T-helper 1 cell treated with Interleukin-12 subunit alpha and Interleukin-12 subunit beta and Interleukin-4 antibody, amounts not matched to agents 30 ng/mL and 1 ng/mL, for 36 hours (primary cell): ENCODE measurements around the gene TEP1. TPM values are rescaled to one million over a fixed set of nuclear protein-coding genes. Genes with fewer than 3 reads are reported as not detected.
"Not testable (repeated sequence)": the region's sequence is repeated elsewhere in the genome, so short reads cannot be mapped to it uniquely, and the experiment has no call there.

ENCODE experiments used
- intact Hi-C: fragments of 100-400 bp; cut with micrococcal nuclease; formaldehyde crosslinking; loops from one replicate; pipeline ENCODE4 v1.15.1; 2024
- total RNA-seq: library from RNA; stranded (reverse); gene quantifications from 2 replicates; pipeline ENCODE4 v1.2.3, GENCODE V29; 2022

The TEP1 gene
- total RNA-seq, 1 donor from 2014 or later, result 45.9 TPM

DNA sequence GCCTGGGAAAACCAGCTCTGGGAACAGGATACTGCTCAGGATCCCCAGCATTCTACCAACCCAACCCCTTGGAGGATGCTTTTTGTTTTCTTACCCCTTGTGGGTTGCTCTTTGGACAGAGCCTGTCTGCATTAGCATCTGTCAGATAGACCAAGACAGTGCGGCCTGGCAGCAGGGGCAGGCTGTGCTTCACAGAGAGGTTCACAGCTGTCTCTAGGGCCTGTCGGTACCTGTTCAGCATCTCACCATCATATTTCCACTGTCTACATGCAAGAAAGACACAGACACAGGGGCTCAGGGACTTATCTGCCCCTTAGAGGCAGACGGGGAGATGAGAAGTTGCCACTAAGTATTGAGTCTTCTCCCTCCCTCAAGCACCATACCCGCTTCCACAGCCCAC, 21.8 kb downstream of the TEP1 start:
- intact Hi-C loops, result no loop called here

DNA sequence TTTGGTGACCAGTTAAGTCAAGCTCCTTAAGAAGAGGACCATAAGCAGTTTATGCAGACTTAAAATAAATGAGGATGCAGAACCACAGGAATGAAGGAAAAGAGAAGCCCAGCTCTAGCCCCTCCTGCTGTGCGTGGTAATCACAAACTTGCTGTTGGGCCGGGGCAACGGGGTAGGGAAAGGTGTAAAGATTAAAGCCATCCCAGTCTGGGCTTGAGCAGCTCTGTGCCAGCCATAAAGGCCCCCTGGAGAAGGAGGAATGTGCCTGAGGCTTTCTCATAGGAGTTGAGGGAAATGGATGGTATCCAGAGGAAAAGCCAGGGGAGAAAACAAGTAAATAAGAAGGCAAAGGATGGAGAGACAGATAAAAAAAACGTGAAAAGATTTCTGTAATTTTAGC, 25.1 kb downstream of the TEP1 start:
- intact Hi-C loops, result no loop called here

DNA sequence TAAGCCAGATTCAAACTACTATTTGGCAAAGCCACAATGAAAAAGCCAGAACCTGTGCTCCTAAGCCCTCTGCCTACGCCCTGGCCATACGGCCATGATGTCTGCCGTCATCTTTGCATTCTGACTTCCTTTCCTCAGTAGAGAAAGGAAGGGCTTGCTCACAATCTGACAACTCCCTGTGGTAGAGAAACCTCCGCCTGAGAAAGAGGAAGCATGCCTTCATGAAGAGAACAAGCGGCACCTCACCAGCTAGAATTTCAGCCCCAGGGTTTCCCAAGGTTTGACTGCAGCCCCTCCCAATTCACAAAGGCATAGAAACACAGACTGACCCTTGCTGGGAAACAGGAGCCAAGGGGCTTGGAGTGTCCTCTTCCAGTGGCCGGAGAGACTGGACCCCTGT, 25.7 kb downstream of the TEP1 start:
- intact Hi-C loops, result no loop called here

DNA sequence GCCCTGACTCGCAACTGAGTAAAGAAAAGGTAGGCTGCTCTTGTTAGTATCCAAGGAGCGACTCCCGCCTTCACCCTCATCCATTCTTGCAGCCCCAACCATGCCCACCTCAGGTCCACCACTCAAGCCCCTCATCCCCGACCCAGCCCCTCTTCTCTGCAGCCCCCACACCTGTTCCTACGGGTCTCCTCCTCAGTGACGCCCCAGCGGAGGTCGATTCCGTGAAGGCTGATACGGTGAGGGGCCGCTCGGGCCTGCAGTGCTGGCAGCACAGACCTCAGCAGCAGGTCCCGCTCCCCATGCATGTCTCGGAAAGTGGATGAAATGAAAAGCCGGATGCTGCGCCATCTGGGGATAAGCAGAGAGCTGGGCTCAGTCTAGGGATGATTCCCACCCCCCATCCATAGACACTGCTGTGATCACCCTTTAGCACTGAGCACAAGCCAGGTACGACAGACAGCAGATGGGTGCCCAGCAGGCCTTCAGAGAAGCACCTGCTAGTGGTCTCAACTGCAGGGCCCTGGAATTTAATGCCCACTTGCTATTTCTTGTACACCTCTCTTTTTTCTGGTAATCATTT, 26.9 kb downstream of the TEP1 start:
- intact Hi-C loops, result no loop called here

DNA sequence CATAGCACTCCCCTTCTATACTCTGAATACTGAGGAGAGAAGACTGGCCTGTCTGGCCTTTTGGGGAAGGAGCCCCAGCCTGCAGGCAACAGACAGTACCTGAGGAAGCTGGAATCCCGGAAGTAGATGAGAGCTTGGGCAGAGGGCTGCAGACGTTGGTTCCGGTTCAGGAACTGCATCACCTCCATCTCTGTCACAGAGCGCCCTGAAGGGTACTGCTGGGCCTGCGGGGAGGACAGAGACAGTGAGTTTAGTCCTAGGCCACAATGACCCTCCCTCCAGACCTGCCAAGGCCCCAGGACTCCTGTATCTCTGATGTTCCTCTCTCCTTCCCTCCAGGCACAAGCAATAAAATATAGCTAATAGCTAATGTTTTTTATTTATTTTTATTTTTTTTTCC, 28.4 kb downstream of the TEP1 start:
- intact Hi-C loops, result no loop called here

DNA sequence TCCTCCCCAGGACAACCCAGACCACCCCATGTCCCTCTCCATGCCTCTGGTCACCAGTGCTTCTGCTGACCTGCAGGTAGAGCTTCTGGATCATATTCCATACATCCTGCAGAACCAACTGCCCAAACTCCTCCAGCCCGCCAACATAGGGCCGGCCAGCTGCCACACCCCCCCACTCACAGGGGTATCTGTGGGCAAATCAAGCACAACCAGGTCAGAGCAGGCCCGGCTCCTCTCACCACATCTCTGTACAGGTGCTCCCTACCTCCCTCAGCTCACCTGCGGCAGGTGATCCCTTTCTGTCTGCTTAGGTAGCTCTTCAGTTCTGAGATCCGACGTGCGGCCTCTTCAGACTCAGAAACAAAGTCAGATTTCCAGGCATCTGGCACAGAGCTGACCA, 29.0 kb downstream of the TEP1 start:
- intact Hi-C loops, result no loop called here

DNA sequence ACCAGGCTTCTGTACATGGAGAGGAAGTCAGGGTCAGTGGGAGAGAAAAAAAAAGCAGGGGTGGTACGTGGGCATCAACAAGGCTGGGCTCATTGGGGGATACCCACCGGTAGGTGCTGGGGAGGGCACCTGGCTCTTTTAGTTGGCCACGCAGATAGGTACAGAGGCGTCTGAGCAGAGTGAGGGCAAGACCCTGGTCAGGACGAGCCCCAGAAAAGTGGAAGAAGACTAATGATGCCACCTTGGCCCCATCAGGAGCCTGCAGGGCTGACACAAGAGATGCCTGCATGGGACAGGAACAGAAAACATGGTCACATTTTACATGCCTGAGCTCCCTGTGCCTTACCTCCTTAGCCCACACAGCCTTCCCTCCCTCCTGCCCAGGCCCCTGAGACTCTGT, 29.7 kb downstream of the TEP1 start:
- intact Hi-C loops, result no loop called here

DNA sequence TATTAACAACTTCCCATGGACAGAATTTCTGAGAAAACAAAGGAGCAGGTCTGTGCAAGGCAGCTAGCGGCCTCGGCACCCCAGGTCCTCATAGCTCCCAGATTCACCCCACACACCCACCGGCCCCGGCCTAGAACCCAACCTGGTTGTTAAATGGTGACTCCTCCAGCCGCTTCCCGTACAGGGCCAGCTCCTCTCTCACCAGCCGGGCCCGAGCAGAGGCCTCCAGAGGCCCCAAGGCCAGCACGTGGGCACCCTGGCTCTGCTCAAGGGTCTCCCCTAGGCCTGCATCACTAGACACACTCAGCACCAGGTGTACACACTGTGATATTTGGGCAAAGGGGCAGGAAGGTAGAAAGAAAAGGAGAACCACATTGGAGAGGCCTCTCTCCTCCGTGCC, 30.3 kb downstream of the TEP1 start:
- intact Hi-C loops, result no loop called here

DNA sequence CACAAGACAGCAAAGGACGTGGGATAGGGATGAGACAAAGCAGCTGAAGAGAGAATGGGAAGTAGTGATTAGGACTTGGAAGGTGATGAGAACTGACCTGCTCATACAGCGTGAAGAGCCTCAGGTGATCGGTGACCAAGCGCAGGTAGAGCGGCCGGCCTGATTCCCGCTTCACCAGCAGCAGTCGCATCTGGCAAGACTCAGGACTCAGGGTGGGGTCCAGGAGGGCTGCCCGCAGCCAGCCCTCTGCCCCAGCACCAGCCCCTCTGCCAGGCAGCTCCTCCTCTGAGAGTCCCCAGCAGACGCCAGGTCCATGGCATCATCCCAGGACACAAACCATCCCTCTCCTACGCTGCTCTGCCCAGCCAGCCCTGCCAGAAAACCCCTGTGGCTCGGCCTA, 30.8 kb downstream of the TEP1 start:
- intact Hi-C loops, result no loop called here

DNA sequence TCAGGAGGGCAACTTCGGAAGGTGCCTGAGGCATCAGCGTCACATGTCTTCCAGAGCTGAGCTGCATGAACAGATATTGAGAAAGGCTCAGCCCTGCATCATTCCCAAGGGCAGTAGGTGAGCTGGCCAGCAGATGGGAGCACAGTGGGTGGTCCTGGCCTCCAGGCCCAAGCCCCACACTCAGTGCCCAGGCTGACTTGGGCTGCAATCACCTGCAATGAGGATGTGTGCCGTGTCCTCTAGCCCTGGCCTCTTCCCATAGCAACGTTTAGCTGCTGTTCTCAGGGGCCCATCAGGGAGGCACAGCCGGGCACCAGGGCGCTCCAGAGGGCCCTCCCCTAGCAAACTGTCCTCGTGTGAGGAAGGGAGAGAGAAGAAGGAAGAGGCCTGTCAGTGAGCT, 32.0 kb downstream of the TEP1 start:
- intact Hi-C loops, result no loop called here

DNA sequence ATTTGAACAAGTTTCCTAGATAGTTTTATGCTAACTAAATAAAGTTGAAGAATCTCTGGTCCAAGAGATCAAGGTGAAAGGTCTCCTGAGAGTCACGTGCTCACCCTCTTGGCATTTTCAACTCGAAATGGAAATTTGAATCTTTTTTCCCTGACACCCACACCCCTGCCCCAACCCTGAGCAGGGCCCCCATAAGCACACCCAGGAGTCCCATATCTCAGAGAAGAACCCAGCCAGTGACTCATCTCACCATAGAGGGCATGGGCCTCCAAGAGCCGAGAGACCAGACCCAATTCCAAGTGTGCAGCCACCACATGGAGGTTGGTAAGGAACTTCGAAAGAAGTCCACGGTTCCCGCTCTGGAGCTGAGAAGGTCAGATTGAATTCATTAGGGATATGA, 32.6 kb downstream of the TEP1 start:
- intact Hi-C loops, result no loop called here

DNA sequence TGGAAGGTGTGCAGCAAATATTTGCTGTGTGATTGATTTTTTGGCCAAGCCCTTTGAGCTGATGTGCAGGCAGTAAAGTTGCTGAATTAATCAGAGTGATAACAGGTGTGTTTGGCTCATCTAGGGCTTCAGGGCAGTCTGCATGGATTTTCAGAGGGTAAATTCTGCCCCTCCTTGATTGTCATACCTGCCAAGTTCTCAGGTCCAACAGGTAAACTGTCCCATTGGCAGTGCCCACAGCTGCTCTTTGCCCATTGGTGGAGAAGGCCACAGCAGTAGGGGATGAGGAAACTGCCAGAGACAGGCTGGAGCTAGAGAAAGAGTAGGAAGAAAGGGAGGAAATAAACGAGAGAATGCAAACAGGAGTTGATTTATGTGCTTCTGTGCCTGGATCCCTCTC, 33.6 kb downstream of the TEP1 start:
- intact Hi-C loops, result no loop called here

DNA sequence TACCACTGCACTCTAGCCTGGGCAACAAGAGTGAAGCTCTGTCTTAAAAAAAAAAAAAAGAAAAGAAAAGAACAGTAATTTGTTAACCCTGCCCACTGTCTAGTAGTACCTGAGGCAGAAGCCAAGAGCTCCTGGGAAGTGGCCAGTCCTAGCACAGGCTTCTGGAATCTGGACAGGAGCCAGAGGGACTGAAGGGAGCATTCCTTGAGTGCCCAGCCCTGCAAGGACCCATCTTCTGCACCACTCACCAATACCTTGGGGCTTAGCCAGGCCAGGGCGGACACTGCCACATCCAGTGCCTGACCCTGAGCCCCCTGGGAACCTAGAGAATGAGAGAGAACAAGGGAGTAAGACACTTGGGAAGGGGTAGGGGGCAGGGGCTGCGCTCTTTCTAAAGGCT, 36.1 kb downstream of the TEP1 start:
- intact Hi-C loops, result no loop called here

DNA sequence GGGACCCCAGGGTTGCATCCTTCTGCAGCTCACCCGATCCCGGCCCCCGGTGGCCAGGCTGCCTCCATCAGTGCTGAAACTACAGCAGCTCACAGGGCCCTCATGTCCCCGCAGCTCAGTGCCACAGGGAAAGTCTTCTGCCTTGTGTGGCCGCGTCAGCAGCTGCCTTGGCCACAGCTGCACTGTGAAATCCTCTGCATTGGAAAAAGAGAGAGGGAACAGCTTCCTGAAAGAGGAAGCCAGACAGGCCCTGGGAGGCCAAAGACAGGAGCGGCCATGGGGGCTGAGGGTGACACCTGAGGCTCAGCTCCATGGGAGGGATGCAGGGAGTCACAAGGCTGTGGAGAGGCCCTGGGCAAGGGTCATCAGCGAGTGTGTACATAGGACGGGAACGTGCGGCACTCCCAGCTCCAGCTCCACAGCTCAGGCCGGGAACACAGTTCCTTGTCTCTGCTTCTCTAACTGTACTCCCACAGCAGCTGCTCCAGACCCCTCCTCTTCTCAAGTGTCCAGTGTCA, 37.2 kb downstream of the TEP1 start:
- intact Hi-C loops, result no loop called here

DNA sequence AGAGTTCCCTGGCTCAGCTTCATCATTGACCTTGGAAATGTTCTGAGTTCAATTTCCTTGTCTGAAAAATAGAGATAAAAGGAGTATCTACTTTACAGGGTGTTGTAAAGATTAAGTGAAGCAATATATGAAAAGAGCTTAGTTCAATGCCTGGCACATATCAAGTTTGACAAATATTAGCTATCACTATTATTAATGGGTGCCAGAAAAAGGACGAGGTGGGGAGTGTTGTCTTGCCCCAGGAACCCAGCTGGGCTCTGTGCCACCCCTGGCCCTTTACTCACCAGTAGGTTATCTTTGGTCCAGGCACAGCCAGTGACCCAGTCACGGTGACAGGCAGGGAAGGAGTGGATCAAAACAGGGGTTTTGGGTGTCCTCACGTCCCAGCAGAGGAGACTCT, 37.8 kb downstream of the TEP1 start:
- intact Hi-C loops, result no loop called here

DNA sequence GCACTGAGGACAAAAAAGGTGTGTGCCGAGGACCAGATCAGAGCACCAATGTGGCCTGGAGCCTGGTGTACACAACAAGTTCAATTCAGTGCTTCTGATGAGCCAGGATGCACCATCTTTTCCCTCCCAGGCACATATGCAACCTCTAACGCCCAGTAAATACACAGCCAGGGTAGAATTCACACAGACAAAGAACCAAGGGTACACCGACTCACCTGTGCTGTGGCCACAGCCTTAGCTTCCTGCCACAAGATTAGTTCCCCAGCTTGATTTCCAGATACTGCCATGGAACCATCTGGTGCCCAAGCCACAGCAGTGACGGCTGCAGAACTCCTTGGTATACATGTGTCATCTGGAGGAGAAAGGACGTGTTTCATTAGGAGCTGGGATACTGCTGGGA, 40.5 kb downstream of the TEP1 start:
- intact Hi-C loops, result no loop called here

DNA sequence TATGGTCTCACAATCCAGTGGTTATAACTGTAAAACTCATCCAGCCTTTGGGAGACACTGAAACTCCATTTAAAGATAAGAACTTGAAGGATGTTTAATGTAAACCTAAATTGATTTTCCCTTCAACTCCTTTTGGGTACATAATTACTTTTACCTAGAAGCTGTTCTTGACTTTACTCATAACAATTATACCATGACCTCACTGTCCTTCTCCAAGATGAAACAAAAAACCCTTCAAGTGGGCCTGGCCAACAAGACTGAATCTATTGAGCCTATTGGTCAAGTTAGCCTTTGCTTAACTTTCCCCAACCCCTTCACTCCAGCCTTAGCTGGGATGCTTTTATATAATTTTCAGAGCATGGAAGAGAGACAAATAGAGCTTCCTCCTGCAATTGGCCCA, 47.4 kb downstream of the TEP1 start:
- intact Hi-C loops, result no loop called here

DNA sequence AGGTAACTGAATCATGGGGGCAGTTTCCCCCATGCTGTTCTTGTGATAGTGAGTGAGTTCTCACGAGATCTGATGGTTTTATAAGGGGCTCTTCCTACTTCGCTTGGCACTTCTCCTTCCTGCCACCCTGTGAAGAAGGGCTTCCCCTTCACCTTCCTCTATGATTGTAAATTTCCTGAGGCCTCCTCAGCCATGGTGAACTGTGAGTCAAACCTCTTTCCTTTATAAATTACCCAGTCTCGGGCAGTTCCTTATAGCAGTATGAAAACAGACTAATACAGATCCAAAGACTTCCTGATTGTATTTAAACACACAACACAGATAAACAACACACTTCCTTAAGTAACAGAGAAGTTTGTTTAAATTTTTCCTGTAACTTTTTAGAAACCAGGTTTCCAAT, 54.8 kb downstream of the TEP1 start:
- intact Hi-C loops, result not testable (repeated sequence)

DNA sequence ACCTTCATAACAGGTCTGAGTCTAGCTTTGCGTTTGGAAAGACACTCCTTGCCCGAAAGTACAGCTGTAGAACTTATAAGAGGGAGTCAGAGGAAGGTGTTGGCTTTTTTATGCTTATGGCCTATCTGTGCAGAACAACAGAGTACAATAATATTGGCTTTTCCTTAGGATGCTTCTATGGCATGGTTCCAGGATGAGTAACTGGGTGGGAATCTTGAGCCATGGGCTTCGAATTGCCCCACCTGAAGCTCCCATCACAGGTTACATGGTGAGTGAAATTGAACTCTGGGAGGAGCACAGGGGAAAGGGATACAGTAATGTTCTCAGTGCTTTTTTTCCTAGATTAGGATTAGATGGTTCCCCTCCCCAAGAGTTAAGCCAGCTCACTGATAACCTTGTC, 56.9 kb downstream of the TEP1 start:
- intact Hi-C loops, result no loop called here

DNA sequence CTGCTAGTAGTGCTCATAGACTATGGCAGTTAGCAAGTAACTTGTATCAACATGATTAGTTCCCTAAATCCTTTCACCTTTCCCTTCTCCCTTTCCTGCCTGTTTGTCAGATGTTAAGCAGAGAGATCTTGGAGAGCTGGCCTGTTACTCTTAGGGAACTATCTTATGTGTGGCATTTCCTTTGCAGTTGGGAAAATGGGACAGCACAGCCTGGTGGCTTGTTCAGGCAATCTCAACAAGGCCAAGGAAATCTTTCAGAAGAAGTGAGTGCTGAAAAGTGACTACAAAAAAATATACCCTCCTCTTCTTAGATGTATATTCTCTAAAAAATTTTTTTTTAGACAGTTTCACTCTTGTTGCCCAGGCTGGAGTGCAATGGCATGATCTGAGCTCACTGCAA, 62.4 kb downstream of the TEP1 start:
- intact Hi-C loops, result loop anchor here (1.0 kb wide), 1 partner anchor 24 kb away; no protein-coding TSS in a partner anchor

DNA sequence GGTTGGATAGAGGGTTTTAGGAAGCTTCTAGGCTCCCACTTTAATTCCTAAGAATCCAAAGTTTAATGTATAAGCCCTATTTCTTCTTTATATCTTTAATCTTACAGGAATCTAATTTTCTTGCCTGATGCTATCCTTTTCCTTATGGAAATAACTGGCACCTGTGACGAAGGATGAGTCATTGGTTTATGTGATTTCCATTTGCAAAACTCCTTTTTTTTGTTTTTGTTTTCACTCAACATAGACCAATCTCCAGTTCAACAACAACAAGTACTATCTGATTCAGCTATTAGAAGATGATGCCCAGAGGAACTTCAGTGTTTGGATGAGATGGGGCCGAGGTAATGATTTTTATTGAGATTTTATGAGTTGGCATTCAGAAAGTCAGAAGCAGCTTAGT, 63.0 kb downstream of the TEP1 start:
- intact Hi-C loops, result no loop called here

DNA sequence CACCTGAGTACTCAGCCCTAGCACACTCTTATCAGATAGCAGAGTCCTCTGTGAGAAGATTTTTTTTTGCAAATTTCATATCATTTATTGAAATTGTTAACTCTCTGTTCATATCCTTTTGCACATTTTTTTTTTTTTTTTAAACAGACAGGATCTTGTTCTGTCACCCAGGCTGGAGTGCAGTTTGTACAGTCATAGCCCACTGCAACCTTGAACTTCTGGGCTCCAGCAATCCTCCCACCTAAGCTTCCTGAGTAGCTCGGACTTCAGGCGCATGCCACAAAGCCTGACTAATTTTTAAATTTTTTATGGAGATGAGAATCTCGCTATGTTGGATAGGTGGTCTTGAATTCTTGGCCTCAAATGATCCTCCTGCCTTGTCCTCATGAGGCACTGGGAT, 65.6 kb downstream of the TEP1 start:
- intact Hi-C loops, result loop anchor here (10.0 kb wide), 1 partner anchor 637 kb away; the partner anchor contains the start of gene METTL17

DNA sequence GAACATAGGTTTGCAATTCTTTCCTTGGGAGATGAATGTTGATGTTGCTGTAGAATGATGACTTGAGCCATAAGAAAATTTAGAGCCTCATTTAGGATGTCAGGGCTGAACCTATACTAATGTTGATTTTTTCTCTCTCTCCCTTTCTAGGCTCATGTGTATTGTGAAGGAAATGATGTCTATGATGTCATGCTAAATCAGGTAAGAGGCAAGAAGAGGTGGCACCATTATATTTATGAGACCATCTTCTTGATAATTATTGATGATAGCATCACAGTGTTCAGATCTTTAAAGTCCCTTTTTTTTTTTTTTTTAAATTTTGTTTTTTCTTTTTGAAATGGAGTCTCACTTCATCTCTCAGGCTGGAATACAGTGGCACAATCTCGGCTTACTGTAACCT, 66.6 kb downstream of the TEP1 start:
- intact Hi-C loops, result loop anchor here (10.0 kb wide), 1 partner anchor 638 kb away; the partner anchor contains the start of gene METTL17

DNA sequence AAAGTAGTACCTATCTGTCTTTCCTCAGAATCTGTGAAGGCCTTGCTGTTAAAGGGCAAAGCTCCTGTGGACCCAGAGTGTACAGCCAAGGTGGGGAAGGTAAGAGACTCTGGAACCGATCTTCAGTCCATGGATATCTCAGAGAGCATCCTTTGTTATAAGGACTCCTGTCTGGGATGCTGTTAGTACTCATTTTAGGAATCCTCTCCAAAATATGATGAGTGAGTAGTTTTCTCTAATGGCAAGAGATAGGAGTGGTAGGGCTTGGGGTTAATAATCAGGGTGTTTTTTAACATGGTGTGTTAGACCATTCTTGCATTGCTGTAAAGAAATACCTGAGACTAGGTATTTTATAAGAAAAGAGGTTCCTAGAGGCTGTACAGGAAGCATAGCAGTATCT, 67.9 kb downstream of the TEP1 start:
- intact Hi-C loops, result loop anchor here (10.0 kb wide), 1 partner anchor 639 kb away; the partner anchor contains the start of gene METTL17
